ENCODE measurements around the gene KXD1.

The KXD1 gene

DNA sequence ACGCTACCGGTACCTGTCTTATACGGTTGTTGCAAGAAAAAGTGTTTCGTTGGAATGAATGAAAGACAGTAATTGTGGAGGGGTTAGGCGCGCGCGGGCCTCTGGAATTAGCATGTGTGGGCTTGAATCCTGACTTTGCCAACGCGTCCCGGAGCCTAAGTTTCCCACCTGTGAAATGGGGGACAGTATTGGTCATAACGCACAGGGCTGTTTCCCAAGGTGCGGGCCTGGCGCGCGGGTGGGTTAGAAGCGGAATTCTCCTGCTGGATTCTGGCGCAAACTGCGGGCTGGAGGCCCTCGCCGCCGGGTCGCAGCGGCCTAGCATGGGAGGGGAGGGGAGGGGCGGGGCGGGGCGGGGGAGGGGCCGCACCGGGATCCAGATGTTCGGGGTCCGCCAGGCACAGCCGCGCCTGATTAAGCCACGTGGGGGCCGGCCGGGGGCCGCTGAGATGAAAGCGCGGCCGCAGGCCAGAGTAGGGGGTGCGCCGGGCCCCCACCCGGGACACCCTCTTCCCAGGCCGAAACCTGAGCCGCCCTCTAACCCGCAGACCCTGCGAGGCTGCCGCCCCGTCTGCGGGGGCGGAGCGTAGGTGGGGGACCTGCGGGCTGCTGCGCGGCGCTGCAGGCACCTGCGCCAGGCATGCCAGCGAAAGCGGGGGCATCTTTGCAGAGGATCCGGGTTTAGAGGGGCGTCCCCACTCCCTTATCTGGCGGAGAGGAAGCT lies 53.8 kb downstream of the KXD1 start:
- DNase-seq (ENCODE audit: low read depth), result no peak
- TF ChIP-seq CTCF (conservative IDR thresholded peaks at IDR 0.05; ENCODE audit: control insufficient read depth, insufficient read depth, low read depth, low read length), result no peak
- H3K4me3 ChIP-seq (ENCODE audit: control insufficient read depth, low read depth, low read length), result no peak overlapping the region

DNA sequence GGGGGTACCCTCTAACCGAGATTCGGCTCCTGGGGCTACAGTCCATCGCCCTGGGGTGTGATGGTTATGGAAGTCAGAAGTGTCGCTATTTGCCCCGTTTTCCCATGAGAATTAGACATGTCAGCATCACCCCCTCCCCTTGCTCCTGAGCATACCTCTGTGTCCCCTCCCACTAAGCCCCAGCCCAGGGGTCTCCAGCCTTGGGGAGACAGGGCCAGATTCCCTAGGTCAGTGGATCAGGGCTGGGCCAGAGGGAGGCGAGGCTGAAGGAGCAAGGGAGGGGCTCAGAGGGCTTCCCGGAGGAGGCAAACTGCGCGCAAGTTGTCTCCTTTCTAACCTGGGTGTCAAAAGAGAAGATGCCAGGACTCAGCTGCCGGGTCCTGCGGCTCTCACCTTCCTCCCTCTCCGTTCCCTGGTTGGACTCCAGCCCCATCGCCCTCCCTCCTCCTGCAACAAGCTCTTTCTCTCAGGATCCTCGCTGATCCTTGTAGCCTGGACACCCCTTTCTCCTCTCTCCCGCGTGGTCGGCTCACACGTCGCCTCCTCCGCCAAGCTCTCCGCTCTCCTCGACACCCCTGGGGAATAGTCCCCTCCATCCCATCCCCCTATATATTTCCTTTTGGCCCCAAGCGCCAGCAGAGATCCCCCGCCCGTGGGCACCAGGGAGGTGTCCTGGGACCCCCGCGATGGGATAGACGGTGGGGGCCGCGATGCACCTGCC lies 54.5 kb downstream of the KXD1 start:
- DNase-seq (ENCODE audit: low read depth), result no peak
- peak overlapping the region; percentile 12 for H3K4me3 ChIP-seq (ENCODE audit: control insufficient read depth, low read depth, low read length)
- no peak for TF ChIP-seq CTCF (conservative IDR thresholded peaks at IDR 0.05; ENCODE audit: control insufficient read depth, insufficient read depth, low read depth, low read length)

- no peak for DNase-seq (ENCODE audit: low read depth)
- H3K4me3 ChIP-seq (ENCODE audit: control insufficient read depth, low read depth, low read length), result peak within 1 kb of the TSS; percentile 12
- no peak for TF ChIP-seq CTCF (conservative IDR thresholded peaks at IDR 0.05; ENCODE audit: control insufficient read depth, insufficient read depth, low read depth, low read length)
Observed at GRCh38 chr19:18612772-18613588, 55.3 kb downstream of the KXD1 start, which contains the start of gene TMEM59L. TSS of gene TMEM59L (plus strand) at chr19:18612870. CDS start at chr19:18612959, 89 bp downstream.

DNA sequence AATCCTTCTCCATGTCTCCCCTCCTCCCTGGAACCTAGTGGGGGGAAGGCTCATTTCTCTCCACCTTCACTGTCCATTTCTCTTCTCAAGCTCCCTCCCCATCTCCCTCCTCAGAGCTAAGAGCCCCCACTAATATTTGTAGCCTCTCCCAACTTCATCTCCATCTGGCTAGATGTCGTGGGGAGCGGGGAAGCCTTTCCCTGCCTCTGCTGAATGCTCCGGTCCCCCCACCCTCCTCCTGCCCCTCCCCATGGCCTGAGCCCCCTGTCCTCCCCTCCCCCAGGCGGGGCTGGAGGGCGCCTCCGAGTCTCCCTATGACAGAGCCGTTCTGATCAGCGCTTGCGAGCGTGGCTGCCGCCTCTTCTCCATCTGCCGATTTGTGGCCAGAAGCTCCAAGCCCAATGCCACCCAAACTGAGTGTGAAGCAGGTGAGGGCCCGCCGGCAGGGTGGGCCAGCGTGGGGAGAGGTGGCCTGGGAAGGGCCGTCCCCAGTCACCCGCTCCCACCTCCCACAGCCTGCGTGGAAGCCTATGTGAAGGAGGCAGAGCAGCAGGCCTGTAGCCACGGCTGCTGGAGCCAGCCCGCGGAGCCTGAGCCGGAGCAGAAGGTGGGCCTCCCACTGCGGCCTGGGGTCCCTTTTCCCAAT lies 56.0 kb downstream of the KXD1 start:
- no peak overlapping the region for H3K4me3 ChIP-seq (ENCODE audit: control insufficient read depth, low read depth, low read length)
- TF ChIP-seq CTCF (conservative IDR thresholded peaks at IDR 0.05; ENCODE audit: control insufficient read depth, insufficient read depth, low read depth, low read length), result no peak
- DNase-seq (ENCODE audit: low read depth), result no peak

- no peak for DNase-seq (ENCODE audit: low read depth)
- no peak for TF ChIP-seq CTCF (conservative IDR thresholded peaks at IDR 0.05; ENCODE audit: control insufficient read depth, insufficient read depth, low read depth, low read length)
Observed at GRCh38 chr19:18616023-18616422, 58.4 kb downstream of the KXD1 start.

GRCh38 chr19:18617562-18617961 lies 59.9 kb downstream of the KXD1 start:
- no peak overlapping the region for H3K4me3 ChIP-seq (ENCODE audit: control insufficient read depth, low read depth, low read length)
- no peak for TF ChIP-seq CTCF (conservative IDR thresholded peaks at IDR 0.05; ENCODE audit: control insufficient read depth, insufficient read depth, low read depth, low read length)
- no peak for DNase-seq (ENCODE audit: low read depth)

More at GRCh38 chr19:18616023-18616422, 58.4 kb downstream of the KXD1 start:
- H3K4me3 ChIP-seq (ENCODE audit: control insufficient read depth, low read depth, low read length), result no peak overlapping the region
